IMR-90 (cell line): ENCODE measurements around the gene CYP11A1. TPM values are rescaled to one million over a fixed set of nuclear protein-coding genes. Genes with fewer than 3 reads are reported as not detected.

ENCODE experiments used
- ATAC-seq: fragments of 200-7000 bp; cut with Tn5 transposase; 2 replicates; pipeline ENCODE4 v1.9.1; 2020; ENCODE audit warnings: low read depth, mild to moderate bottlenecking, moderate library complexity
- BruUV-seq: library from RNA; stranded (reverse); fragments of 400-500 nt; replicated peaks from 2 replicates; lab custom pipeline; 2021; lab: Mats Ljungman, UMichigan
- CTCF ChIA-PET: fragments of 300-600 bp; formaldehyde crosslinking; extraction: SDS; loops from one replicate; lab custom pipeline; 2021; ENCODE audit warnings: antibody characterized with exemption; lab: Yijun Ruan, JAX
- POLR2A ChIA-PET: fragments of 300-600 bp; sonication (Branson Sonifier 250); formaldehyde crosslinking; loops from one replicate; lab custom pipeline; 2022; ENCODE audit warnings: antibody characterized with exemption; ENCODE audit not compliant: unreplicated experiment; lab: Charles Lee
- DNase-seq: peaks from one replicate; pipeline ENCODE4 v3.0.0; 2013
- H2AFZ ChIP-seq: replicated peaks from 2 replicates; pipeline ENCODE3; 2013; ENCODE audit warnings: low read length, mild to moderate bottlenecking; ENCODE audit not compliant: poor library complexity
- H2AK5ac ChIP-seq: 2 replicates; pipeline ENCODE4 v1.6.1; 2013; ENCODE audit warnings: low read depth, low read length, inconsistent platforms
- H2AK9ac ChIP-seq: replicated peaks from 2 replicates; pipeline ENCODE3; 2013; ENCODE audit warnings: mild to moderate bottlenecking, low read depth, low read length, moderate library complexity; ENCODE audit not compliant: poor library complexity
- H2BK120ac ChIP-seq: 2 replicates; pipeline ENCODE4 v1.6.1; 2013; ENCODE audit warnings: low read depth, low read length, inconsistent platforms
- H2BK15ac ChIP-seq: 3 replicates; pipeline ENCODE4 v1.6.1; 2013; ENCODE audit warnings: low read depth, low read length, inconsistent platforms
- H2BK20ac ChIP-seq: 2 replicates; pipeline ENCODE4 v1.6.1; 2013; ENCODE audit warnings: low read depth, mild to moderate bottlenecking, inconsistent platforms, low read length, moderate library complexity
- H2BK5ac ChIP-seq: 2 replicates; pipeline ENCODE4 v1.6.1; 2013; ENCODE audit warnings: mild to moderate bottlenecking, low read depth, low read length, inconsistent platforms; ENCODE audit not compliant: poor library complexity, severe bottlenecking
- H3K14ac ChIP-seq: replicated peaks from 2 replicates; pipeline ENCODE4 v1.6.1; 2013; ENCODE audit warnings: low read depth, low read length, inconsistent platforms
- H3K18ac ChIP-seq: 2 replicates; pipeline ENCODE4 v1.6.1; 2013; ENCODE audit warnings: low read depth, low read length, control low read depth
- H3K23ac ChIP-seq: 2 replicates; pipeline ENCODE4 v1.6.1; 2013; ENCODE audit warnings: low read depth, low read length, inconsistent platforms
- H3K27ac ChIP-seq: 2 replicates; pipeline ENCODE4 v1.5.1; 2013; ENCODE audit warnings: mild to moderate bottlenecking, control low read depth, low read length; ENCODE audit not compliant: insufficient read depth
- H3K27me3 ChIP-seq: 2 replicates; pipeline ENCODE4 v1.6.1; 2013; ENCODE audit warnings: low read length; ENCODE audit not compliant: control insufficient read depth, insufficient read depth
- H3K36me3 ChIP-seq: 2 replicates; pipeline ENCODE4 v1.6.1; 2013; ENCODE audit warnings: low read length, mixed read lengths; ENCODE audit not compliant: control insufficient read depth, insufficient read depth
- H3K4ac ChIP-seq: 2 replicates; pipeline ENCODE4 v1.6.1; 2013; ENCODE audit warnings: low read depth, low read length, inconsistent platforms
- H3K4me1 ChIP-seq: 2 replicates; pipeline ENCODE4 v1.6.1; 2013; ENCODE audit warnings: low read length, mixed read lengths; ENCODE audit not compliant: control insufficient read depth, insufficient read depth
- H3K4me2 ChIP-seq: 2 replicates; pipeline ENCODE4 v1.6.1; 2013; ENCODE audit warnings: low read depth, mild to moderate bottlenecking, control low read depth, low read length, moderate library complexity
- H3K4me3 ChIP-seq: 2 replicates; pipeline ENCODE4 v1.5.1; 2013; ENCODE audit warnings: low read depth, mild to moderate bottlenecking, control low read depth, low read length, moderate library complexity; ENCODE audit not compliant: insufficient read depth
- H3K56ac ChIP-seq: 2 replicates; pipeline ENCODE4 v1.6.1; 2013; ENCODE audit warnings: low read length, inconsistent platforms; ENCODE audit not compliant: insufficient read depth; ENCODE audit errors: extremely low read depth
- H3K79me1 ChIP-seq, 2 experiments: 2 replicates each; pipeline ENCODE4 v1.6.1; 2013; ENCODE audit warnings: low read length in 2 of 2, inconsistent platforms in 1 of 2, low read depth in 1 of 2
- H3K9ac ChIP-seq: 2 replicates; pipeline ENCODE4 v1.6.1; 2013; ENCODE audit warnings: low read depth, low read length, control low read depth
- H3K9me1 ChIP-seq: 2 replicates; pipeline ENCODE4 v1.6.1; 2013; ENCODE audit warnings: low read length, inconsistent platforms; ENCODE audit not compliant: insufficient read depth
- H3K9me3 ChIP-seq: 2 replicates; pipeline ENCODE4 v1.6.1; 2013; ENCODE audit warnings: low read length; ENCODE audit not compliant: control insufficient read depth, insufficient read depth
- H4K20me1 ChIP-seq: 2 replicates; pipeline ENCODE4 v1.6.1; 2013; ENCODE audit warnings: low read length, inconsistent platforms; ENCODE audit not compliant: insufficient read depth
- H4K5ac ChIP-seq: 2 replicates; pipeline ENCODE4 v1.6.1; 2013; ENCODE audit warnings: mild to moderate bottlenecking, low read depth, low read length, control low read depth
- H4K8ac ChIP-seq, 2 experiments: 2 replicates each; pipeline ENCODE4 v1.6.1; 2013; ENCODE audit warnings: low read depth in 2 of 2, low read length in 2 of 2, control low read depth in 1 of 2, inconsistent platforms in 1 of 2
- H4K91ac ChIP-seq: 2 replicates; pipeline ENCODE4 v1.6.1; 2013; ENCODE audit warnings: low read depth, low read length, inconsistent platforms; ENCODE audit not compliant: insufficient read depth
- BHLHE40 ChIP-seq: fragments of 150-350 bp; IDR thresholded peaks from 2 replicates; pipeline ENCODE4 v1.6.1; 2016; ENCODE audit warnings: mild to moderate bottlenecking, low read depth, low read length
- CTCF ChIP-seq: conservative IDR thresholded peaks from 2 replicates; pipeline ENCODE4 v1.5.1; 2012; ENCODE audit warnings: mild to moderate bottlenecking, low read depth, low read length, improper control_type of control experiment
- ELK1 ChIP-seq: fragments of 150-350 bp; IDR thresholded peaks from 2 replicates; pipeline ENCODE4 v1.6.1; 2016; ENCODE audit warnings: low read depth, mild to moderate bottlenecking, low read length, moderate library complexity, borderline replicate concordance
- FOS ChIP-seq: fragments of 150-350 bp; IDR thresholded peaks from 2 replicates; pipeline ENCODE4 v1.6.1; 2016; ENCODE audit warnings: low read depth, low read length
- MXI1 ChIP-seq: IDR thresholded peaks from 2 replicates; pipeline ENCODE4 v1.6.1; 2012; ENCODE audit warnings: low read depth, mild to moderate bottlenecking, low read length, moderate library complexity, borderline replicate concordance
- POLR2A ChIP-seq: IDR thresholded peaks from 2 replicates; pipeline ENCODE4 v1.6.1; 2012; ENCODE audit warnings: mild to moderate bottlenecking, low read depth, low read length
- RAD21 ChIP-seq: IDR thresholded peaks from 2 replicates; pipeline ENCODE4 v1.6.1; 2012; ENCODE audit warnings: low read length, improper control_type of control experiment
- SMC3 ChIP-seq: fragments of 150-350 bp; IDR thresholded peaks from 2 replicates; pipeline ENCODE4 v1.6.1; 2016; ENCODE audit warnings: low read depth, mild to moderate bottlenecking, antibody characterized with exemption, low read length, moderate library complexity
- USF2 ChIP-seq: fragments of 150-350 bp; IDR thresholded peaks from 2 replicates; pipeline ENCODE4 v1.6.1; 2017; ENCODE audit warnings: mild to moderate bottlenecking, antibody characterized with exemption, low read length, low read depth
- WGBS, 2 experiments: methylation state at CpG; one replicate each; pipeline versions ENCODE4 v1.1.5 to v1.1.7; 2013; ENCODE audit warnings: missing lambda C conversion rate in 2 of 2; ENCODE audit not compliant: insufficient read length in 1 of 2; ENCODE audit errors: extremely low coverage in 2 of 2; 5-methylcytosine and 5-hydroxymethylcytosine counted together
- dilution Hi-C: fragments of 300-500 bp; cut with HindIII; formaldehyde crosslinking; loops from one replicate; pipeline ENCODE4 v1.14.3; 2018; ENCODE audit warnings: low sequenced_read_pairs; ENCODE audit not compliant: unreplicated experiment
- in situ Hi-C: fragments of 300-500 bp; cut with MboI; formaldehyde crosslinking; loops from 3 replicates; pipeline ENCODE4 v1.14.3; 2019; ENCODE audit warnings: low sequenced_read_pairs, inconsistent platforms, mixed read lengths
- intact Hi-C: fragments of 100-400 bp; cut with micrococcal nuclease; formaldehyde crosslinking; loops from 2 replicates; pipeline ENCODE4 v1.10.0; 2022
- polyA plus RNA-seq, 3 experiments: library from polyadenylated mRNA; depleted of rRNA; stranded (reverse); fragments of >200 nt; gene quantifications; 2 replicates each; pipeline ENCODE4 v1.2.3, GENCODE V29; 2012; ENCODE audit warnings: low replicate concordance in 1 of 3
- total RNA-seq: library from RNA; depleted of rRNA; stranded (reverse); fragments of >200 nt; gene quantifications from 2 replicates; pipeline ENCODE4 v1.2.3, GENCODE V29; 2012

The CYP11A1 gene
- total and polyA plus RNA-seq, 2 of the 4 experiments (the other 2 are of a cell fraction) = 0.18 to 0.50 TPM

- dilution Hi-C loops = no loop called here
- Histone ChIP-seq H3K18ac (no peak overlapping the region), H3K27me3 (no peaks in the 10 kb centered on the region), H3K4me3 (no peak overlapping the region), H2BK120ac (peak overlapping the region; percentile 64; the same call in 1 of the 2 replicates), H3K4ac (peak overlapping the region; percentile 91; the same call in 1 of the 2 replicates), H3K9me1 (peaks cover 43% of the 10 kb centered on the region), H3K79me1 (peaks cover 0 to 30% of the 10 kb centered on the region in 2 experiments; a peak in 3 of 4 replicates), H2BK5ac (no peak overlapping the region), H3K9ac (no peak overlapping the region), H2BK15ac (peak overlapping the region; percentile 86; the same call in 1 of the 3 replicates), H3K14ac (peak overlapping the region; percentile 74), H3K23ac (peak overlapping the region; percentile 12; the same call in 1 of the 2 replicates), H2AK9ac (no peak overlapping the region), H4K5ac (no peak overlapping the region), H4K20me1 (no peaks in the 10 kb centered on the region), H3K4me1 (peaks cover 42% of the 10 kb centered on the region), H3K9me3 (no peaks in the 10 kb centered on the region), H3K36me3 (no peaks in the 10 kb centered on the region), H2AK5ac (peak overlapping the region; percentile 54; the same call in 1 of the 2 replicates), H2AFZ (no peak overlapping the region), H4K8ac (peak overlapping the region in 1 of 2 experiments; percentile 67; a peak in 1 of 4 replicates), H3K27ac (no peak overlapping the region), H3K4me2 (no peak overlapping the region), H4K91ac (peak overlapping the region; percentile 8; the same call in 1 of the 2 replicates), H3K56ac (no peak overlapping the region), H2BK20ac (peak overlapping the region; percentile 85)
- ATAC-seq = no peak
- BruUV-seq = no TSS peak
- no peak for DNase-seq
- POLR2A ChIA-PET = no interaction called here
- TF ChIP-seq USF2 (no peak), SMC3 (no peak), BHLHE40 (no peak), POLR2A (no peak; the same call in 1 of the 2 replicates), ELK1 (no peak), MXI1 (no peak), RAD21 (no peak), CTCF (no peak), FOS (no peak)
- CTCF ChIA-PET = no interaction called here
- intact Hi-C loops = no loop called here
- WGBS, 2 experiments = no CpG with 5 or more reads among the region's 3 CpGs
- in situ Hi-C loops = no loop called here
Measured at GRCh38 chr15:74399100-74399499, 31.7 kb upstream of the CYP11A1 start.
